HepG2 (cell line): ENCODE measurements around the gene FRMD8. TPM values are rescaled to one million over a fixed set of nuclear protein-coding genes. Genes with fewer than 3 reads are reported as not detected.

Source experiments
- BCL6 ChIP-seq: IDR thresholded peaks from 2 replicates; pipeline ENCODE4 v1.6.1; 2016; ENCODE audit warnings: missing genetic modification reagents, missing compliant biosample characterization
- DRAP1 ChIP-seq: IDR thresholded peaks from 2 replicates; pipeline ENCODE4 v1.6.1; 2016; ENCODE audit warnings: missing genetic modification reagents, missing compliant biosample characterization
- FOXA3 ChIP-seq: IDR thresholded peaks from 2 replicates; pipeline ENCODE4 v1.6.1; 2016; ENCODE audit warnings: missing genetic modification reagents, missing compliant biosample characterization
- HOXA9 ChIP-seq: sonication (generic); formaldehyde crosslinking; IDR thresholded peaks from 2 replicates; pipeline ENCODE4 v1.8.1; 2022; ENCODE audit warnings: missing genetic modification reagents, mild to moderate bottlenecking, moderate library complexity, borderline replicate concordance
- RXRB ChIP-seq: IDR thresholded peaks from 2 replicates; pipeline ENCODE4 v1.6.1; 2016; ENCODE audit warnings: borderline replicate concordance, missing genetic modification reagents, missing compliant biosample characterization
- SAP130 ChIP-seq: IDR thresholded peaks from 2 replicates; pipeline ENCODE4 v1.6.1; 2016; ENCODE audit warnings: low read depth
- SMAD3 ChIP-seq: sonication (generic); formaldehyde crosslinking; IDR thresholded peaks from 2 replicates; pipeline ENCODE4 v1.4.0; 2020; ENCODE audit warnings: missing genetic modification reagents
- SNAPC2 ChIP-seq: sonication (generic); formaldehyde crosslinking; IDR thresholded peaks from 2 replicates; pipeline ENCODE4 v1.8.1; 2022; ENCODE audit warnings: mild to moderate bottlenecking, missing genetic modification reagents
- SPEN ChIP-seq: sonication (generic); formaldehyde crosslinking; IDR thresholded peaks from 2 replicates; pipeline ENCODE4 v1.5.1; 2020; ENCODE audit warnings: low read depth, mild to moderate bottlenecking, missing genetic modification reagents
- WIZ ChIP-seq: sonication (generic); formaldehyde crosslinking; IDR thresholded peaks from 2 replicates; pipeline ENCODE4 v1.5.1; 2020; ENCODE audit warnings: mild to moderate bottlenecking, missing genetic modification reagents
- YEATS2 ChIP-seq: sonication (generic); formaldehyde crosslinking; IDR thresholded peaks from 2 replicates; pipeline ENCODE4 v1.4.0; 2020; ENCODE audit warnings: missing genetic modification reagents, borderline replicate concordance
- ZNF143 ChIP-seq: sonication (generic); formaldehyde crosslinking; IDR thresholded peaks from 2 replicates; pipeline ENCODE4 v1.4.0; 2020; ENCODE audit warnings: missing genetic modification reagents
- ZNF446 ChIP-seq: sonication (generic); formaldehyde crosslinking; IDR thresholded peaks from 2 replicates; pipeline ENCODE4 v1.5.0; 2020; ENCODE audit warnings: mild to moderate bottlenecking, missing genetic modification reagents
- ZNF605 ChIP-seq: sonication (generic); formaldehyde crosslinking; IDR thresholded peaks from 2 replicates; pipeline ENCODE4 v1.8.0; 2022; ENCODE audit warnings: mild to moderate bottlenecking, missing genetic modification reagents
- ZNF678 ChIP-seq: sonication (generic); formaldehyde crosslinking; IDR thresholded peaks from 2 replicates; pipeline ENCODE4 v1.4.0; 2020; ENCODE audit warnings: mild to moderate bottlenecking, missing genetic modification reagents
- polyA plus RNA-seq, 8 experiments: library from polyadenylated mRNA; depleted of rRNA in 3 of 8; stranded (reverse) in 7 of 8; unstranded in 1 of 8; fragments of >200 nt; fragmentation: Illumina TruSeq in 4 of 8; extraction: Trizol in 4 of 8; gene quantifications; 2 replicates each; pipeline versions ENCODE4 v1.2.1 to v1.2.3, GENCODE V29; 2011 to 2016; ENCODE audit warnings: low read depth in 4 of 8, missing spikeins in 1 of 8, mixed read lengths in 1 of 8; ENCODE audit not compliant: insufficient read depth in 1 of 8
- total RNA-seq, 5 experiments: library from RNA; depleted of rRNA; stranded (reverse); fragments of >200 nt; fragmentation: Illumina TruSeq; extraction: Trizol; gene quantifications; 2 replicates each; pipeline ENCODE4 v1.2.3, GENCODE V29; 2016; ENCODE audit warnings: low read depth in 1 of 5
- TF ChIP-seq, protein P1 (sequence below): sonication (generic); formaldehyde crosslinking; IDR thresholded peaks from 2 replicates; pipeline ENCODE4 v1.5.0; 2020; ENCODE audit warnings: mild to moderate bottlenecking, missing genetic modification reagents, borderline replicate concordance
- TF ChIP-seq, protein P2 (sequence below): sonication (generic); formaldehyde crosslinking; IDR thresholded peaks from 2 replicates; pipeline ENCODE4 v1.5.1; 2020; ENCODE audit warnings: missing genetic modification reagents, mild to moderate bottlenecking, borderline replicate concordance
- TF ChIP-seq, protein P3 (sequence below): sonication (generic); formaldehyde crosslinking; IDR thresholded peaks from 2 replicates; pipeline ENCODE4 v1.5.1; 2020; ENCODE audit warnings: mild to moderate bottlenecking, moderate library complexity, missing genetic modification reagents

FRMD8 gene
- total and polyA plus RNA-seq, 2 of the 13 experiments (the other 11 are each of a cell fraction or from before 2014, with no cell fraction given): 5.8 to 20.6 TPM

- TF ChIP-seq HOXA9: 0 out of 2 replicates have a peak, but pooled peaks have one; percentile 62
- 0 out of 2 replicates have a peak, but pooled peaks have one; percentile 11 for TF ChIP-seq ZNF678
- TF ChIP-seq, protein P1, sequence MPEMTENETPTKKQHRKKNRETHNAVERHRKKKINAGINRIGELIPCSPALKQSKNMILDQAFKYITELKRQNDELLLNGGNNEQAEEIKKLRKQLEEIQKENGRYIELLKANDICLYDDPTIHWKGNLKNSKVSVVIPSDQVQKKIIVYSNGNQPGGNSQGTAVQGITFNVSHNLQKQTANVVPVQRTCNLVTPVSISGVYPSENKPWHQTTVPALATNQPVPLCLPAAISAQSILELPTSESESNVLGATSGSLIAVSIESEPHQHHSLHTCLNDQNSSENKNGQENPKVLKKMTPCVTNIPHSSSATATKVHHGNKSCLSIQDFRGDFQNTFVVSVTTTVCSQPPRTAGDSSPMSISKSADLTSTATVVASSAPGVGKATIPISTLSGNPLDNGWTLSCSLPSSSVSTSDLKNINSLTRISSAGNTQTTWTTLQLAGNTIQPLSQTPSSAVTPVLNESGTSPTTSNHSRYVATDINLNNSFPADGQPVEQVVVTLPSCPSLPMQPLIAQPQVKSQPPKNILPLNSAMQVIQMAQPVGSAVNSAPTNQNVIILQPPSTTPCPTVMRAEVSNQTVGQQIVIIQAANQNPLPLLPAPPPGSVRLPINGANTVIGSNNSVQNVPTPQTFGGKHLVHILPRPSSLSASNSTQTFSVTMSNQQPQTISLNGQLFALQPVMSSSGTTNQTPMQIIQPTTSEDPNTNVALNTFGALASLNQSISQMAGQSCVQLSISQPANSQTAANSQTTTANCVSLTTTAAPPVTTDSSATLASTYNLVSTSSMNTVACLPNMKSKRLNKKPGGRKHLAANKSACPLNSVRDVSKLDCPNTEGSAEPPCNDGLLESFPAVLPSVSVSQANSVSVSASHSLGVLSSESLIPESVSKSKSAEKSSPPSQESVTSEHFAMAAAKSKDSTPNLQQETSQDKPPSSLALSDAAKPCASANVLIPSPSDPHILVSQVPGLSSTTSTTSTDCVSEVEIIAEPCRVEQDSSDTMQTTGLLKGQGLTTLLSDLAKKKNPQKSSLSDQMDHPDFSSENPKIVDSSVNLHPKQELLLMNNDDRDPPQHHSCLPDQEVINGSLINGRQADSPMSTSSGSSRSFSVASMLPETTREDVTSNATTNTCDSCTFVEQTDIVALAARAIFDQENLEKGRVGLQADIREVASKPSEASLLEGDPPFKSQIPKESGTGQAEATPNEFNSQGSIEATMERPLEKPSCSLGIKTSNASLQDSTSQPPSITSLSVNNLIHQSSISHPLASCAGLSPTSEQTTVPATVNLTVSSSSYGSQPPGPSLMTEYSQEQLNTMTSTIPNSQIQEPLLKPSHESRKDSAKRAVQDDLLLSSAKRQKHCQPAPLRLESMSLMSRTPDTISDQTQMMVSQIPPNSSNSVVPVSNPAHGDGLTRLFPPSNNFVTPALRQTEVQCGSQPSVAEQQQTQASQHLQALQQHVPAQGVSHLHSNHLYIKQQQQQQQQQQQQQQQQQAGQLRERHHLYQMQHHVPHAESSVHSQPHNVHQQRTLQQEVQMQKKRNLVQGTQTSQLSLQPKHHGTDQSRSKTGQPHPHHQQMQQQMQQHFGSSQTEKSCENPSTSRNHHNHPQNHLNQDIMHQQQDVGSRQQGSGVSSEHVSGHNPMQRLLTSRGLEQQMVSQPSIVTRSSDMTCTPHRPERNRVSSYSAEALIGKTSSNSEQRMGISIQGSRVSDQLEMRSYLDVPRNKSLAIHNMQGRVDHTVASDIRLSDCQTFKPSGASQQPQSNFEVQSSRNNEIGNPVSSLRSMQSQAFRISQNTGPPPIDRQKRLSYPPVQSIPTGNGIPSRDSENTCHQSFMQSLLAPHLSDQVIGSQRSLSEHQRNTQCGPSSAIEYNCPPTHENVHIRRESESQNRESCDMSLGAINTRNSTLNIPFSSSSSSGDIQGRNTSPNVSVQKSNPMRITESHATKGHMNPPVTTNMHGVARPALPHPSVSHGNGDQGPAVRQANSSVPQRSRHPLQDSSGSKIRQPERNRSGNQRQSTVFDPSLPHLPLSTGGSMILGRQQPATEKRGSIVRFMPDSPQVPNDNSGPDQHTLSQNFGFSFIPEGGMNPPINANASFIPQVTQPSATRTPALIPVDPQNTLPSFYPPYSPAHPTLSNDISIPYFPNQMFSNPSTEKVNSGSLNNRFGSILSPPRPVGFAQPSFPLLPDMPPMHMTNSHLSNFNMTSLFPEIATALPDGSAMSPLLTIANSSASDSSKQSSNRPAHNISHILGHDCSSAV (CRISPR knock-in tag): no peak
- TF ChIP-seq SPEN (CRISPR knock-in tag): peak; percentile 67; the same call in 1 of the 2 replicates
- TF ChIP-seq DRAP1: peak; percentile 93
- 0 out of 2 replicates have a peak, but pooled peaks have one; percentile 31 for TF ChIP-seq SMAD3 (CRISPR knock-in tag)
- TF ChIP-seq YEATS2 (CRISPR knock-in tag): peak; percentile 43; the same call in 1 of the 2 replicates
- TF ChIP-seq ZNF143 (CRISPR knock-in tag): 0 out of 2 replicates have a peak, but pooled peaks have one; percentile 4
- TF ChIP-seq ZNF446 (CRISPR knock-in tag): 0 out of 2 replicates have a peak, but pooled peaks have one; percentile 41
- TF ChIP-seq, protein P2, sequence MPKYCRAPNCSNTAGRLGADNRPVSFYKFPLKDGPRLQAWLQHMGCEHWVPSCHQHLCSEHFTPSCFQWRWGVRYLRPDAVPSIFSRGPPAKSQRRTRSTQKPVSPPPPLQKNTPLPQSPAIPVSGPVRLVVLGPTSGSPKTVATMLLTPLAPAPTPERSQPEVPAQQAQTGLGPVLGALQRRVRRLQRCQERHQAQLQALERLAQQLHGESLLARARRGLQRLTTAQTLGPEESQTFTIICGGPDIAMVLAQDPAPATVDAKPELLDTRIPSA (CRISPR knock-in tag): no peak
- TF ChIP-seq, protein P3, sequence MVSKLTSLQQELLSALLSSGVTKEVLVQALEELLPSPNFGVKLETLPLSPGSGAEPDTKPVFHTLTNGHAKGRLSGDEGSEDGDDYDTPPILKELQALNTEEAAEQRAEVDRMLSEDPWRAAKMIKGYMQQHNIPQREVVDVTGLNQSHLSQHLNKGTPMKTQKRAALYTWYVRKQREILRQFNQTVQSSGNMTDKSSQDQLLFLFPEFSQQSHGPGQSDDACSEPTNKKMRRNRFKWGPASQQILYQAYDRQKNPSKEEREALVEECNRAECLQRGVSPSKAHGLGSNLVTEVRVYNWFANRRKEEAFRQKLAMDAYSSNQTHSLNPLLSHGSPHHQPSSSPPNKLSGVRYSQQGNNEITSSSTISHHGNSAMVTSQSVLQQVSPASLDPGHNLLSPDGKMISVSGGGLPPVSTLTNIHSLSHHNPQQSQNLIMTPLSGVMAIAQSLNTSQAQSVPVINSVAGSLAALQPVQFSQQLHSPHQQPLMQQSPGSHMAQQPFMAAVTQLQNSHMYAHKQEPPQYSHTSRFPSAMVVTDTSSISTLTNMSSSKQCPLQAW (CRISPR knock-in tag): peak; percentile 34; the same call in 1 of the 2 replicates
- TF ChIP-seq SAP130 (CRISPR knock-in tag): peak; percentile 82
- TF ChIP-seq BCL6: 0 out of 2 replicates have a peak, but pooled peaks have one; percentile 34
- TF ChIP-seq ZNF605: peak; percentile 30; the same call in 1 of the 2 replicates
- TF ChIP-seq RXRB (CRISPR knock-in tag): peak; percentile 59; the same call in 1 of the 2 replicates
- TF ChIP-seq FOXA3 (CRISPR knock-in tag): peak; percentile 24; the same call in 1 of the 2 replicates
- TF ChIP-seq WIZ (CRISPR knock-in tag): 0 out of 2 replicates have a peak, but pooled peaks have one; percentile 52
- peak; percentile 20; the same call in 1 of the 2 replicates for TF ChIP-seq SNAPC2
Observed at GRCh38 chr11:65454696-65455456, 68.4 kb downstream of the FRMD8 start (continued).
